Measurements from ENCODE around the gene PGAP3.
"Not testable (repeated sequence)": the region's sequence is repeated elsewhere in the genome, so short reads cannot be mapped to it uniquely, and the experiment has no call there.

Gene PGAP3

GRCh38 chr17:39700148-39700987 is 12.5 kb upstream of the PGAP3 start:
- no peak for TF ChIP-seq CTCF (IDR thresholded peaks at IDR 0.05; ENCODE audit: insufficient read depth, low read depth, low read length, missing control alignments)
- peak; percentile 17 for DNase-seq (ENCODE audit: low read depth)
- peak overlapping the region; percentile 72 for H3K4me3 ChIP-seq (ENCODE audit: low read length)

DNA sequence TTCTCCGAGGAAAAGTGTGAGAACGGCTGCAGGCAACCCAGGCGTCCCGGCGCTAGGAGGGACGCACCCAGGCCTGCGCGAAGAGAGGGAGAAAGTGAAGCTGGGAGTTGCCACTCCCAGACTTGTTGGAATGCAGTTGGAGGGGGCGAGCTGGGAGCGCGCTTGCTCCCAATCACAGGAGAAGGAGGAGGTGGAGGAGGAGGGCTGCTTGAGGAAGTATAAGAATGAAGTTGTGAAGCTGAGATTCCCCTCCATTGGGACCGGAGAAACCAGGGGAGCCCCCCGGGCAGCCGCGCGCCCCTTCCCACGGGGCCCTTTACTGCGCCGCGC is 11.9 kb upstream of the PGAP3 start, which contains the start of gene ERBB2:
ERBB2 (plus strand) TSS at position 247 of the 330 bp plus-strand sequence. CDS start 175 bp downstream, outside the sequence.
- TF ChIP-seq CTCF (IDR thresholded peaks at IDR 0.05; ENCODE audit: insufficient read depth, low read depth, low read length, missing control alignments), result no peak
- H3K4me3 ChIP-seq (ENCODE audit: low read length), result peak within 1 kb of the TSS; percentile 72
- DNase-seq (ENCODE audit: low read depth), result peak; percentile 87

DNA sequence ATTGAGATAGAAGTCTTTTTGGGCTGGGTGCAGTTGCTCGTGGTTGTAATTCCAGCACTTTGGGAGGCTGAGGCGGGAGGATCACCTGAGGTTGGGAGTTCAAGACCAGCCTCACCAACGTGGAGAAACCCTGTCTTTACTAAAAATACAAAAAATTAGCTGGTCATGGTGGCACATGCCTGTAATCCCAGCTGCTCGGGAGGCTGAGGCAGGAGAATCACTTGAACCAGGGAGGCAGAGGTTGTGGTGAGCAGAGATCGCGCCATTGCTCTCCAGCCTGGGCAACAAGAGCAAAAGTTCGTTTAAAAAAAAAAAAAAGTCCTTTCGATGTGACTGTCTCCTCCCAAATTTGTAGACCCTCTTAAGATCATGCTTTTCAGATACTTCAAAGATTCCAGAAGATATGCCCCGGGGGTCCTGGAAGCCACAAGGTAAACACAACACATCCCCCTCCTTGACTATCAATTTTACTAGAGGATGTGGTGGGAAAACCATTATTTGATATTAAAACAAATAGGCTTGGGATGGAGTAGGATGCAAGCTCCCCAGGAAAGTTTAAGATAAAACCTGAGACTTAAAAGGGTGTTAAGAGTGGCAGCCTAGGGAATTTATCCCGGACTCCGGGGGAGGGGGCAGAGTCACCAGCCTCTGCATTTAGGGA is 11.4 kb upstream of the PGAP3 start:
- DNase-seq (ENCODE audit: low read depth), result not testable (repeated sequence)
- peak overlapping the region; percentile 72 for H3K4me3 ChIP-seq (ENCODE audit: low read length)

- TF ChIP-seq CTCF (IDR thresholded peaks at IDR 0.05; ENCODE audit: insufficient read depth, low read depth, low read length, missing control alignments), result no peak
- no peak overlapping the region for H3K4me3 ChIP-seq (ENCODE audit: low read length)
- DNase-seq (ENCODE audit: low read depth), result no peak
Measured at GRCh38 chr17:39697961-39698360, 10.1 kb upstream of the PGAP3 start.

DNA sequence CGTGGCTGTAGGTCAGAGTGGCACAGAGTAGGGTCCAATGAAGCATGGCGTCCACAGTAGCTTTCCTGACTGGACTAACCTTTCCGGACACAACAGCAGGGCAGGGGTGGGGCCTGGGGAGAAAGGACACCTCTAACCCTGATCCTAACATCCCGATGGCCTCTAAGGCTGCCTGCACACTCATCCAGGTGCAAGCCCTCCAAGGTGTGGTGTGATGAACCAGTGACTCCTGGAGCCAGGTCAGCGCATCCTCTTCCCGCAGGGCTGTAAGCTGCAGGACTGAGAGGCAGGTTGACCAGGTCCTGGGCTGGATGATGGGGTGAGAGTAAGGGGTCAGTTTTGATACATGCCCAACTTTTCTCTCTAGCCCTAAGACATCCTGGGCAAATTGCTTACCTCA is 8.9 kb upstream of the PGAP3 start:
- TF ChIP-seq CTCF (IDR thresholded peaks at IDR 0.05; ENCODE audit: insufficient read depth, low read depth, low read length, missing control alignments), result no peak

GRCh38 chr17:39695089-39695474 is 7.2 kb upstream of the PGAP3 start:
- DNase-seq (ENCODE audit: low read depth), result no peak
- TF ChIP-seq CTCF (IDR thresholded peaks at IDR 0.05; ENCODE audit: insufficient read depth, low read depth, low read length, missing control alignments), result no peak
- H3K4me3 ChIP-seq (ENCODE audit: low read length), result no peak overlapping the region

More for the DNA sequence above, 8.9 kb upstream of the PGAP3 start:
- no peak overlapping the region for H3K4me3 ChIP-seq (ENCODE audit: low read length)
- no peak for DNase-seq (ENCODE audit: low read depth)

- TF ChIP-seq CTCF (IDR thresholded peaks at IDR 0.05; ENCODE audit: insufficient read depth, low read depth, low read length, missing control alignments), result no peak
- DNase-seq (ENCODE audit: low read depth), result no peak
- no peak overlapping the region for H3K4me3 ChIP-seq (ENCODE audit: low read length)
Measured at GRCh38 chr17:39694593-39694992, 6.7 kb upstream of the PGAP3 start.

All from epithelial cell of esophagus (primary cell).